GM12873 (cell line): ENCODE data around the gene GJA8.

Experiments used
- CTCF ChIP-seq: IDR thresholded peaks from 2 replicates; pipeline ENCODE4 v1.5.1; 2012; ENCODE audit warnings: low read depth, mild to moderate bottlenecking, moderate library complexity, low read length, control low read depth; ENCODE audit not compliant: insufficient read depth; ENCODE audit errors: missing control alignments

GJA8 gene

GRCh38 chr1:147892731-147893214, 9.8 kb upstream of the GJA8 start:
- TF ChIP-seq CTCF: peak; percentile 94

- TF ChIP-seq CTCF: no peak
Measured at GRCh38 chr1:147895123-147895522, 7.5 kb upstream of the GJA8 start.

GRCh38 chr1:147897029-147897752, 5.4 kb upstream of the GJA8 start:
- no peak for TF ChIP-seq CTCF

GRCh38 chr1:147897789-147898188, 4.8 kb upstream of the GJA8 start:
- no peak for TF ChIP-seq CTCF

- no peak for TF ChIP-seq CTCF
Measured at GRCh38 chr1:147904726-147905125, 2.1 kb downstream of the GJA8 start.

- TF ChIP-seq CTCF: no peak
Measured at GRCh38 chr1:147907786-147908509, 5.4 kb downstream of the GJA8 start.

- TF ChIP-seq CTCF: no peak
Measured at GRCh38 chr1:147912553-147912952, 10.0 kb downstream of the GJA8 start.
